Pancreas (tissue), 10 donors: ENCODE measurements around the gene RSPH6A. TPM values are rescaled to one million over a fixed set of nuclear protein-coding genes. Genes with fewer than 3 reads are reported as not detected.
A peak's percentile ranks its signal among the peaks of the same experiment; 100 is the strongest.

Source experiments
- ATAC-seq, 4 donors: fragments of 200-7000 bp; cut with Tn5 transposase; one replicate each; pipeline versions ENCODE4 v1.8.0 to v1.9.1; 2020; ENCODE audit warnings: mild to moderate bottlenecking in 4 of 4, moderate library complexity in 4 of 4
- DNase-seq, 6 donors: peaks; one replicate each; pipeline ENCODE4 v3.0.0-alpha.2; 2020
- FAIRE-seq: peaks from 2 replicates; lab custom pipeline; 2012; peaks lifted over from hg19 to GRCh38; lab: Jason Lieb, UNC
- H3K27ac ChIP-seq, 4 donors: fragments of 200-600 bp; sonication (generic); 1 replicate in 3 of 4; 2 replicates in 1 of 4; pipeline versions ENCODE4 v1.5.0 to v1.8.0; 2020
- H3K27me3 ChIP-seq, 4 donors: fragments of 200-600 bp; one replicate each; pipeline ENCODE4 v1.8.0; 2021
- H3K36me3 ChIP-seq, 3 donors: fragments of 200-600 bp; sonication (generic) in 1 of 3; one replicate each; pipeline versions ENCODE4 v1.5.0 to v1.8.0; 2020 to 2021
- H3K4me1 ChIP-seq, 3 donors: fragments of 200-600 bp; one replicate each; pipeline ENCODE4 v1.8.0; 2021
- H3K4me3 ChIP-seq, 4 donors: fragments of 200-600 bp; sonication (generic) in 2 of 4; one replicate each; pipeline versions ENCODE4 v1.5.0 to v1.8.0; 2020 to 2021
- H3K9me3 ChIP-seq, 4 donors: fragments of 200-600 bp; one replicate each; pipeline ENCODE4 v1.8.0; 2021
- WGBS, 2 donors: extraction: QIAGEN DNeasy Blood & Tissue Kit; methylation state at CpG; one replicate each; pipeline ENCODE4 v1.1.7; 2013; 5-methylcytosine and 5-hydroxymethylcytosine counted together
- intact Hi-C, 3 donors: fragments of 100-400 bp; cut with DNase I; formaldehyde crosslinking; loops; one replicate each; pipeline versions ENCODE4 v1.11.1 to v1.14.2; 2022
- polyA plus RNA-seq, 2 donors: library from polyadenylated mRNA; stranded (reverse); fragments of 200-250 nt; gene quantifications; one replicate each; pipeline ENCODE4 v1.2.3, GENCODE V29; 2013
- total RNA-seq, 6 donors: library from RNA; stranded (reverse); fragmentation: NEBNext Ultra II Directional in 4 of 6; extraction: Animal tissue kit (Norgen Biotek cat#: 25700) in 4 of 6; gene quantifications; one replicate each; pipeline versions ENCODE4 v1.2.1 to v1.2.4, GENCODE V29; 2021 to 2023
- TF ChIP-seq, protein P1 (sequence below), 4 donors: fragments of 200-600 bp; sonication (generic) in 3 of 4; IDR thresholded peaks; one replicate each; pipeline versions ENCODE4 v1.5.0 to v1.8.0; 2021; ENCODE audit warnings: antibody characterized with exemption in 4 of 4
- donor health status: healthy with polysubstance abuse.
- donor health status: DM: no; HTN: no; CAD: no; lungs with moderate emphysema.
- donor health status: DM: no; HTN: no; CAD: no.
- donor health status: control.
- donor health status: control.
- donor health status: Bipolar disorder and iron deficiency.
- donor health status: DM: yes; HTN: yes; CAD: no.
- donor health status: DM: no; HTN: no; CAD: no.
- donor health status: DM: no; HTN: no; CAD: no.
- donor health status: DM: yes; HTN: yes; CAD: no.

The RSPH6A gene
- total and polyA plus RNA-seq, 8 donors, result 0.08 TPM; not detected in 6

DNA sequence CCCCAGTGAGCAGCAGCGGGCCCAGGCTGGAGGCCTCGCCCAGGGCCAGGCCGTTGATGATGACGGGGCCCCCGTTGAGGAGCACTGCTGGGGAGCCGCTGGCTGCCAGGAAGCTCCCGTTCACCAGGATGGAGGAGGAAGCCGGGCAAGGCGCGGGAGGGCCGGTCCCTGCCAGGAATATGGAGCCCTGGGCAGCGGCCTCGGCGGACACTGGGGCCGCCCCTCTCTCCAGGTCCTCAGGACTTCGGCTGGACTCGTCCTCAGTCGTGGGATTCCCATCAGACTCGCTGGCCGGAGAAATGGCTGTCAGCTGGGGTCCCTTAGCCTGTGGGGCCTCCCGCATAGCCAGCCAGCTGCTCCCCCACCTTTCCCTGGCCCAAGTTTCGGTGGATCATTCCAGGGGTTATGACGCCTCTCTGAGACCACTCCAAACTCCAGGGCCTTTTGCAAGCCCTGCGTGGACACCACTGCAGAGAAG is 48.2 kb downstream of the RSPH6A start:
- FAIRE-seq (no peak), DNase-seq (peak; percentile 48 to 89 (median 69)), ATAC-seq (no peak)
- H3K27me3 ChIP-seq, result no peaks in the 10 kb centered on the region
- TF ChIP-seq, protein P1, sequence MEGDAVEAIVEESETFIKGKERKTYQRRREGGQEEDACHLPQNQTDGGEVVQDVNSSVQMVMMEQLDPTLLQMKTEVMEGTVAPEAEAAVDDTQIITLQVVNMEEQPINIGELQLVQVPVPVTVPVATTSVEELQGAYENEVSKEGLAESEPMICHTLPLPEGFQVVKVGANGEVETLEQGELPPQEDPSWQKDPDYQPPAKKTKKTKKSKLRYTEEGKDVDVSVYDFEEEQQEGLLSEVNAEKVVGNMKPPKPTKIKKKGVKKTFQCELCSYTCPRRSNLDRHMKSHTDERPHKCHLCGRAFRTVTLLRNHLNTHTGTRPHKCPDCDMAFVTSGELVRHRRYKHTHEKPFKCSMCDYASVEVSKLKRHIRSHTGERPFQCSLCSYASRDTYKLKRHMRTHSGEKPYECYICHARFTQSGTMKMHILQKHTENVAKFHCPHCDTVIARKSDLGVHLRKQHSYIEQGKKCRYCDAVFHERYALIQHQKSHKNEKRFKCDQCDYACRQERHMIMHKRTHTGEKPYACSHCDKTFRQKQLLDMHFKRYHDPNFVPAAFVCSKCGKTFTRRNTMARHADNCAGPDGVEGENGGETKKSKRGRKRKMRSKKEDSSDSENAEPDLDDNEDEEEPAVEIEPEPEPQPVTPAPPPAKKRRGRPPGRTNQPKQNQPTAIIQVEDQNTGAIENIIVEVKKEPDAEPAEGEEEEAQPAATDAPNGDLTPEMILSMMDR (IDR thresholded peaks at IDR 0.05), result no peak
- intact Hi-C loops, result loop anchor here in 1 of 3 donors (10.0 kb wide), 1 partner anchor 52 kb away; no protein-coding TSS in a partner anchor
- peak overlapping the region; percentile 74 to 96 (median 86) for H3K4me3 ChIP-seq
- no peaks in the 10 kb centered on the region for H3K36me3 ChIP-seq
- no peaks in the 10 kb centered on the region for H3K9me3 ChIP-seq
- H3K27ac ChIP-seq, result peak overlapping the region; percentile 91 to 97 (median 96)
- 12 to 14% methylated on average over 22 to 24 of the region's 24 CpGs for WGBS, 2 donors
- peaks cover 15 to 22% (median 18%) of the 10 kb centered on the region in 3 donors for H3K4me1 ChIP-seq

DNA sequence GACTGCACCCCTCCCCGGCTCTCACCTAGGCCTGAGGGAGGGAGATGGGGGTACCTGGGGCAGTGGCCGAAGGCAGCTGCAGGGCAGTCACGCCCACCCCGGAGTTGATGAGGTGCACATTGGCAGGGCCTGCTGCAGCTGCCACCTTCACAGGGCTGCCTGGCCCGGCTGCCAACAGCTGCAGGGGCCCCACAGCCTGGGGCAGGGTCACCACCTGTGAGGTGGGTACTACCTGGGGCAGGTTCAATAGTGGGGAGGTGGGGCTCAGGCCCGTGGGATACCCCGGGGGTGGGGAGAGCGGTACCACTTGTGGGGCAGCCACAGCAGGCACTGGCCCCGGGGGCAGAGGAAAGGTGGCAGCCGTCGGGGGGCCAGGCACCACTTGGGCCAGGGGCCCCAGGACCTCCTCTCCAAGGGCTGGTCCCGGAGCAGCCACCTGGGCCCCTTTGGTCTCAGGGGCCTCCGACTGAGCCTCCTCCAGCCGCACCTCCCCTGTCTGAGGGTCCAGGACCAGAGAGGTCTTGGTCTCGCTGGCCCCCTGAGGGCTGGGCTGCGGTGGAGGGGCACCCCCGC is 48.7 kb downstream of the RSPH6A start:
- TF ChIP-seq, protein P1 (IDR thresholded peaks at IDR 0.05), result no peak
- WGBS, 2 donors, result 29% methylated on average over 14 to 17 of the region's 17 CpGs
- FAIRE-seq, result no peak
- Histone ChIP-seq H3K27me3 (no peaks in the 10 kb centered on the region), H3K27ac (peak overlapping the region; percentile 91 to 97 (median 96)), H3K4me3 (peak overlapping the region; percentile 74 to 96 (median 86)), H3K9me3 (no peaks in the 10 kb centered on the region), H3K36me3 (no peaks in the 10 kb centered on the region), H3K4me1 (peaks cover 15 to 18% (median 17%) of the 10 kb centered on the region in 3 donors)
- DNase-seq, result peak; percentile 62 to 92 (median 81)
- intact Hi-C loops, result loop anchor here in 1 of 3 donors (10.0 kb wide), 1 partner anchor 52 kb away; no protein-coding TSS in a partner anchor
- ATAC-seq, result no peak

DNA sequence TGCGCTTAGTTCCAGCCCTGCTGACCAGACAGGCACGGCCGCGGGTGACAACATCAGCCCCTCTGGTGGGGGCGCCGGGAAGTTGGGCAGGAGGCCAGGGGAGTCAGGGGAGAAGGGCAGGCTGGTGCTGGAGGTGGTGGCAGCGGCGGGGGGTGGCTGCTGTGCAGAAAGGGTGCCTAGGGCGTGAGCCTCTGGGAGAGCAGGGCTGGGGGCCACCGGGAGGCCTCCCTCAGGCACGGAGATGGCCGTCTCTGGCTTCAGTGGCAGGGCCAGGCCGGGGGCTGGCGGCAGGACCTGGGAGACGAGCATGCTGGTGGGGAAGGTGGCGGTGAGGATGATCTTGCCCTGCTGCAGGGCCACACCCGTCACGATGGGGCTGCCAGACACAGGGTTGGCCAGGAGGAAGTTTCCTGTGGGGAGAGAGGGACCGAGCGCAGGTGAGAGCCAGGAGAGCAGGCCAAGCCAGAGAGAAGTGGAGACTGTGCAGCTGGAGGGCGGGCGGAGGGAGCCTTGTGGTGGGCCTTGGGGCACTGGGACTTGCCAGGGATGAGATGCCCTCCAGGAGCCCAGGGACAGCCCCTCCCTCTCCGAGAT is 49.3 kb downstream of the RSPH6A start:
- Histone ChIP-seq H3K9me3 (no peaks in the 10 kb centered on the region), H3K36me3 (no peaks in the 10 kb centered on the region), H3K27me3 (no peaks in the 10 kb centered on the region), H3K4me3 (peak overlapping the region in 2 of 4 donors; percentile 85 to 96), H3K27ac (peak overlapping the region; percentile 91 to 97 (median 96)), H3K4me1 (peaks cover 14 to 17% (median 15%) of the 10 kb centered on the region in 3 donors)
- intact Hi-C loops, result loop anchor here in 1 of 3 donors (10.0 kb wide), 1 partner anchor 51 kb away; no protein-coding TSS in a partner anchor
- 48 to 55% methylated on average over 18 to 23 of the region's 23 CpGs for WGBS, 2 donors
- TF ChIP-seq, protein P1 (IDR thresholded peaks at IDR 0.05), result no peak
- no peak for ATAC-seq
- DNase-seq, result peak in 5 of 6 donors; percentile 56 to 87 (median 66)
- FAIRE-seq, result no peak

DNA sequence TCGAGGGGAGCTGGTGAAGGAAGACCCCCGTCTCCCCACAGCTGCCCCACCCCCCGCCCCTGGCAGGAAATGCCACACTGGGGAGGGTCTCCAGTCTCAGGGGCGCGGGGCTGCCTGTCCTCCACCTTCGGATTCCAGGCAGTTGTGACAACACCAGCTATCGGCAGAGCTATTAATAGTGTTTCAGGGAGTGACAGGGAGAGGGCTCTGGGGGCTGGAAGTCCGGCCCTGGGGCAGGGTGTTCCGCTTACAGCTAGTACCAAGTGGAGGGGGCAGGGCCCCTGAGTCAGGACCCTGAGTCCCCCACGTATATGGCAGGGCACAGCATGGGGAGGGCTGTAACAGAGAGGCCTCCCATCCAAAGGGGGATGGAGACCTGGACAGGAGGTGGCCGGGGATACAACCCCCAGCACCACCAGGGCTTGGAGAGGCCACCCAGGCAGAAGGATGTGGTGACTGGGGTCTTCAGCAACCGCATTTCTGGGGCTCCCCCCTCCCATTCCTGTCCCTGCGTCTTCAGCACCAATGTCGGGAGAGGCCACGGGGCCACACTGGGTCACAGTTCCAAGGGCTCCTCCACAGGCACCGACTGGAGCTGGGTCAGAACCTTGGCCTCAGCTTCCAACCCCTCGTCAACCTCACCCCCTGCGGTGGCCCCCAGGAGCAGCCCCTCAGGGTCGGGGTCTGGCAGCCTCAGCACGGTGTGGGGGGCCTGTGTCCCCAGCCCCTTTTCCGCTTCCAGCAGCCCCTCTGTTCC is 50.0 kb downstream of the RSPH6A start:
- FAIRE-seq (no peak), ATAC-seq (no peak), DNase-seq (peak in 4 of 6 donors; percentile 34 to 67 (median 46))
- Histone ChIP-seq H3K4me1 (peaks cover 14 to 17% (median 15%) of the 10 kb centered on the region in 3 donors), H3K36me3 (no peaks in the 10 kb centered on the region), H3K9me3 (no peaks in the 10 kb centered on the region), H3K27me3 (no peaks in the 10 kb centered on the region), H3K4me3 (no peak overlapping the region), H3K27ac (peak overlapping the region in 1 of 4 donors; percentile 96)
- 45 to 52% methylated on average over 17 to 21 of the region's 21 CpGs for WGBS, 2 donors
- TF ChIP-seq, protein P1 (IDR thresholded peaks at IDR 0.05), result no peak
- intact Hi-C loops, result loop anchor here in 1 of 3 donors (10.0 kb wide), 1 partner anchor 50 kb away; no protein-coding TSS in a partner anchor
